Measurements from ENCODE around the gene ZBTB1.
"Not testable (repeated sequence)": the region's sequence is repeated elsewhere in the genome, so short reads cannot be mapped to it uniquely, and the experiment has no call there.

ZBTB1 gene

GRCh38 chr14:64566651-64567122 is 62.1 kb downstream of the ZBTB1 start:
- no peak for DNase-seq (ENCODE audit: low spot score)
- FAIRE-seq = peak; percentile 88

DNA sequence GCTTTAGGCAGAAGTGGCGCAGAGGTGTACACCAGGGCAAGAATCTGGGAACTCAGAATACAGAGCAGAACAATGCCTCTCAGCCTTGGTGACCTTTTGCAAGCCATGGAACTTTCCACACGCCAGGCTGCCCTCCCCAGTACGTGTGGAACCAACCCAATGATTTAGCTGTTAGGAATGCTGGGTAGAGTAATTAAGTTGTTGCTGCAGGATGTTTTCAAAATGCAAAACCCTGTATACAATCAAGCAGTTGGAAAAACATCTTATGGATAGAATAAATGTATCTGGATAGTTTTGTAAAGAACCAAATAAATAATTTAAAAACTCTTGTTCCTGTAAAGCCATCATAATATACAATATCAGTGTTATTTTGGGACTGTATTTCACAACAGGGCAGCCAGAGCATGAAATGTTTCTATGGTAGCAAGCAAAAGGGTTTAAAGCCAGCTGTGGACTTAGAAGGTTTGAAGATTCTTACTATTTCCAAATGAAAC is 64.6 kb downstream of the ZBTB1 start:
- DNase-seq (ENCODE audit: low spot score) = peak; percentile 92
- FAIRE-seq = peak; percentile 99

DNA sequence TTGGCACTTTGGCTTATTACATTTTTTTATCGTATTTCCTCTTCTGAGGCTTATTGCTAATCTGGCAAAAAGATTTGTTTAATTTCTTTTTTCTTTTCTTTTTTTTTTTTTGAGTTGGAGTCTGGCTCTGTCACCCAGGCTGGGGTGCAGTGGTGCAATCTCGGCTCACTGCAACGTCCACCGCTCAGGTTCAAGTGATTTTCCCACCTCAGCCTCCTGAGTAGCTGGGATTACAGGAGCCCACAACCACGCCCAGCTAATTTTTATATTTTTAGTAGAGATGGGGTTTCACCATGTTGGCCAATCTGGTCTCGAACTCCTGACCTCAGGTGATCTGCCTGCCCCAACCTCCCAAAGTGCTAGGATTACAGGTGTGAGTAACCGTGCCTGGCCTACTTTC is 65.1 kb downstream of the ZBTB1 start:
- not testable (repeated sequence) for DNase-seq (ENCODE audit: low spot score); FAIRE-seq

GRCh38 chr14:64572386-64573104 is 68.0 kb downstream of the ZBTB1 start:
- no peak for DNase-seq (ENCODE audit: low spot score)
- no peak for FAIRE-seq

- DNase-seq (ENCODE audit: low spot score) (no peak), FAIRE-seq (peak; percentile 83)
Observed at GRCh38 chr14:64573109-64573508, 68.5 kb downstream of the ZBTB1 start.

Measured in urothelium cell line (cell line).